T follicular helper cell (primary cell): ENCODE measurements around the gene DALRD3.

Source experiments
- DNase-seq: peaks from one replicate; pipeline ENCODE4 v3.0.0-alpha.2; 2020; ENCODE audit warnings: low read depth

Gene DALRD3

DNA sequence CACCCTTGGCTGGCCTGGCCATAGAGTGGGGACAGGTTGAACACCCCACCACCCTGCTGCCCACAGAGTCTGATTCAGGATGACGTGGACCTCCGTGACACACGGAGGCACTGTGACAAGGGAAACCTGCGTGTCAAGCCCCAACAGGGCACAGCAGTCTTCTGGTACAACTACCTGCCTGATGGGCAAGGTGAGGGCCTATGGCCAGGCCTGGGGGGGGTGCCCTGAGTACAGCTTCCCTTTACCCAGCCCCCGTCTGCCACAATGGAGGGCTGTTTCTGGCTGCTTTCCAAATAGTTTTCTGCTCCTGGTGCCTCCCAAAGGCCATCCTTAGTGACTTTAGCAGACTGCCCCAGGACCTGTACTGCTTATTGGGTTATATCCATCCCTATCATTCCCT is 12.4 kb downstream of the DALRD3 start:
- no peak for DNase-seq

DNA sequence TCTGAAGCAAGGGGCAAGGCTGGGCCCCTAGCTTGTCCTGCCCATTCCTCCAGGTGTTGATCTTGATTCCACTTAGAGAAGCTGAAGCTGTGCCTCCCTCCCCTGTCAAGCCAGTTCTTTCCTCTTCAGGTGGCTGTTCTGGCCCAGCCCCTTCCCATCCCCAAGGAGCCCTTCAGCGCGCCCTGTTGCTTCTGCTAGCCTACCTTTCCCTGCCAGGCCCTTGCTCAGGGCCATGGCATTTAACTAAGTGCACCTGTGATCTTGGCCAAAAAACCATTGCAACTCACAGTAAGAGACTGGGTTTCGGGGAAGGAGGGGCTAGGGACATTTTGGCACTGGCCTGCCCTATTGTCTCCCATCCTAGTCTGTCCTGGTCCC is 13.1 kb downstream of the DALRD3 start:
- DNase-seq: no peak

DNA sequence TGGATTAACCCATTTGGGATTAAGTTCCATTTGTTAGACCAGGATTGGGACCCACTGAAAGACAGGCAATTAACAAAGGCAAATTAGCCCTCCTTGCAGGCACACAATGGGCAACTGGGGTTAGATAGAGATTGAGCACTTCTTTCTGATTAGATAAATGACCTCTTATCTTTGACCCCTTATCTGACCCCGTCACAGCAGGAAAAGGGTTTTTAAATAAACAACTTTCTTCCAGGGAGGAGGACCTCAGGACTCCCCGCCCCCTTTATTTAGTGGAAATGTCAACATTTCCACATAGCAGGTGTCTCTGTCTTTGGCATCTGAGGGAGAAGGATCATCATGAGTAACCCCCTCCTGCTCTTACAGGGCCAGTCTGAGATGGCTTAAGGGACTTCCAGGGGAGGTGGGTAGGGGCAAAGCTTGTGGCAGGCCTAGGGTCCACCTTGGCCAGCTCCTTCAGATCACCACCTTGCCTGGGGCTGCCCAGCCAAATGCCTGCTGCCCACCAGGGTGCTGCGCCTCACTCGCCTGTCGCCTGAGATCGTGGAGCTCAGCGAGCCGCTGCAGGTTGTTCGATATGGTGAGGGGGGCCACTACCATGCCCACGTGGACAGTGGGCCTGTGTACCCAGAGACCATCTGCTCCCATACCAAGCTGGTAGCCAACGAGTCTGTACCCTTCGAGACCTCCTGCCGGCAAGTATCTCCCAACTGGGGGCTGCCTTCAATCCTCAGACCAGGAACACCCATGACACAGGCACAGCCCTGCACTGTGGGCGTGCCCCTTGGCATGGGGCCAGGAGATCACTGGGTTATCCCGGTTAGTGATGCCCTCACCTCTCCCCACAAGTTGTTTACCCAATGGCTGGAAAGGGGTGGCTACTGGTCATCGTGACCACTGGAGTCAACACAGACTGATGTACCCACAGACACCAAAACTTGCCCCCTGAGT is 13.8 kb downstream of the DALRD3 start:
- no peak for DNase-seq

DNA sequence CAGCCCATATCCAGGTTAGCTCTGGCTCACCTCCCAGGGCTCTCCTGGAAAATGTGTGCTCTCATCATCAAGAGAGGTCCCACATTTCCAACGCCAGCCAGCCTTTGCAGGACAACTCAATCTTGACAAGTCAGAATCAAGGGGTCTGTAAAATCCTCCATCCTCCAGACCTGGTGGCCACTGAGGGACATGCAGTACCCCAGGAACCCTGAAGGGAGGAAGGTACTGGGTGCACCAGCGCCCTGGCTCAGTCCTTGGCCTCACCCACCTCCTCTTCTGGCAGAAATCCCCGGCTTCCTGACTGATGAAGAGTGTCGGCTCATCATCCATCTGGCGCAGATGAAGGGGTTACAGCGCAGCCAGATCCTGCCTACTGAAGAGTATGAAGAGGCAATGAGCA is 17.2 kb downstream of the DALRD3 start:
- DNase-seq: no peak

DNA sequence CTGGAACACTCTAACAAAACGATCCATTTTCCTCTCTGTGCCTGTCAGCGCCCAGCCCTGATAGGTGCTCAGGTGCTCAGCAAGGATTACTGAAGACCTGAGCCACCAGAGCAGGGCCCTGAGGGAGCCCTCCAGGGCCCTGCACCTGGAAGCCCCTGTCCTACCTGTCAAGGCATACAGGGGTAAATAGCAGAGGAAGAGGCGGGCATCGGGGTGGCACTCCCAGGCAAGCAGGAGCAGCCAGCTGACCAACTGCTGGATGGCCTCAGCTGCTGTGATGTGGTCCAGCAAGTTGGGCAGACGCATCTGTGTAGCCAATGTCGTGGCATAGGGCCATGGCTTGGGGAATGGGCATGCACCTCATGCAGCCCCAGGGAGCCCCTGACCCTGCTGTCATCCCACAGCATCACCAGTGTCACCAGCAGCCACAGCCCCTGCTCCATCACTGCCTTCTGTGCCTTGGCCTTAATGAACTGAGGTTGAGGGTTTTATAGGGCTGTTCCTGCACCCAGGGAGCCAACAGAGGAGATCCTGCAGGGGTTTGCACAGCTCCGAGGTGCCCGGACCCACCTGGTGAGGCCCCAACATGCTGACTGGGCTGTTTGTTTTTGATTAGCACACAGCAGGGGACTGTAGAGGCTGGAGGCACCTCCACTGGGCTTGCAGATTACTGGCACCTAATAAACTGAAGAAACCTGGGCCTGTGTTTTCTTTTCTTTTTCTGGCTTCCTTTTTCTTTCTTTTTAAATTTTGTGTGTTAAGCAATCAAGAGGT is 19.1 kb downstream of the DALRD3 start:
- DNase-seq: no peak

DNA sequence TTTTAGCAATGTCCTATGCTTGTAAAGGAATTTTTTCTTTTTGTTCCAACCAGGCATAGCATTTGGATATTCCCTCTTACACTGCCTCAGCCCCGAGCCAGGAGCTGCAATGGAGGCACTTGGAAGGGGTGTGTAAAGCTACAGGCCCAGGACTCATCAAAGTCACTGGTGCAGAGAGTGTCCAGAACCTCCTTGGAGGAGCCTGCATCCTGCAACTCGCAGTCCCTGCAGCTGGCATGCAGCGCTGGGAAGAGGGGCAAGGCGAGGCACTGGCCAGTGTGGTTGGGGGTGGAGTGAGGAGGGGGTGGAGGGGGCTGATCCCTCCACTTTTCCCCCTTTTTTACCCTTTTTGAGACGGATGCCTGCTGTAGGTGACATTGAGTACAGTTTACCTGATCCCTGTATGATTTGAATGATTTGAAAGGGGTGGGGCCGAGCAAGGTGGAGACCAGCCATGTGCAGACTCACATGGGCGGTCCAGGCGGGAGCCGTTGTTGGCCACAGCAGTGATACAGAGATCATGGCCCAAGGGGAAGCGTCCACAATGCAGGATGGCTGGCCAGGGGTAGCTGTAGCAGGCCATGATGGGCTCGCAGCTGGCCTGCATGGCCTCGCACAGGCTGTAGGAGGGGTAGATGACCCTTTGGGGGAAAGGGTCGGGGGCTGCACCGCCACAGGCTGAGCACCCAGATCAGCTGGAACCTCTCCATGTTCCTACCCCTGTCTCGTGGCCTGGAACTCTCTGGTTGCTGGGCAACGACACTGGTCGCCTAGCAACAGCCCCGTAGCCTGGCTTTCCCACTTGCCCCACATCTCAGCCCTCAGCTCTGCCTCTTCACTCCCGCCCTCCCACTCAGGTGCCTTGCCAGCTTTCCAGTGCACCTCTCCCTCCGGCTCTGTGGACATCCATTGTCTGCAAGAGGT is 20.4 kb downstream of the DALRD3 start:
- DNase-seq: no peak

DNA sequence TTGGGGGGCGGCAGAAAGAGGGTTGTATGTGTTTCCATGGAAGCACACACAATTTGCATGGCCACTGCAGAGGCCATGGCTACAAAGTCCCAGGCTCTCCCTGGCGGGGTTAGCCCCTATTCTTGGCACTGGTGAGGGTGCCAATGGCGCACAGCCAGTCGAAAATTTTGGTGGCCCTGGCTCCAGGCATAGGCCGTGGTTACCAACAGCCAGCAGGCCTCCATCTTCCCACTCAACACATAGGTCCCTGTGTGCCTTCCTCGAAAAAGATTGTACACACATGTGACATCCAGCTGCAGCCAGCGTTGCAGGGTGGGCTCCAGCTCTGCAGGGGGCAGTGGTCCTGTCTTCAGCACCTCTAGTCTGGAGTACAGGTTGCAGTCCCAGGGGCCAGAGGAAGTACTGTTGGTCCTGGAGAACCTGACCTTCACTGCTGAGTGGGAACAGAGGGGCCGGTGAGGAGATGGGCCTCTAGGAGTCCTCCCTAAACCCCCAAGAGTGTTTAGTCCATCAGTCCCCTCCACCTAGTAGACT is 21.2 kb downstream of the DALRD3 start:
- no peak for DNase-seq

DNA sequence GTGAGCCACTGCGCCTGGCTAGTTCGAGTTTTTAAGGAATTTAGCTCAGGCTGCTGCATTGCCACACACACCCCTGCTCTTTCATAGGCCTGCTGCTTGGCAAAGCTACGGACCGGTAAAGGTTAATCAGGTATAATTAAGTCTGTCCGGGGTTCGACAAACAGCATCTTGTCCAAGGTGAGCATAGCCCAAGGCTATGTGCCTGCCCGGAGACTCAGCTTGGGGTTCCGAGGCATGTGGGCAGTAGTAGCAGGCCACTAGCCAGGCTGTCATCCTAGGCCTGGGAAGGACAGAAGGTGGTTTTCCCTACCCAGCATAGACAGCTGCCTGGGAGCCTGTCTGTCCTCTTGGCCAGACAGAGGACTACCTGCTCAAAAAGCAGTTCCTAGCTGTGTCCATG is 21.7 kb downstream of the DALRD3 start:
- DNase-seq: no peak

DNA sequence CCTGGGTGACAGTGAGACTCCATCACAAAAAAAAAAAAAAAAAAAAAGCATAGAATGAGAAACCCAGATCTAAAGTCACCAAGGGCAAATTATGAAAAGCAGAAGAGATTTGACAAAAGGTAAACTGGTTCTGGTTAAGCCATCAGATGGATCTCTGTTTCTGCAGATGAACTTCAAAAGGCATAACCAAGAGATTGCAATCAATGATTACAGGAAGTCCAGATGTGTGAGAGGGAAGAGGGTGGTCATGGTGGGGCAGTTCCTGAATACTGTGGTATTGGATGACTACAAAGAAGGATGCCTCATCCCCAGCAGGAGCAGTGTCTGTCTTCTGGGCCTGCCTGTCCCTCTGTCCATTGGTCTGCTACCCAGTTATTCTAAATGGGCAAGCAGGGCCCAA is 24.5 kb downstream of the DALRD3 start:
- no peak for DNase-seq

DNA sequence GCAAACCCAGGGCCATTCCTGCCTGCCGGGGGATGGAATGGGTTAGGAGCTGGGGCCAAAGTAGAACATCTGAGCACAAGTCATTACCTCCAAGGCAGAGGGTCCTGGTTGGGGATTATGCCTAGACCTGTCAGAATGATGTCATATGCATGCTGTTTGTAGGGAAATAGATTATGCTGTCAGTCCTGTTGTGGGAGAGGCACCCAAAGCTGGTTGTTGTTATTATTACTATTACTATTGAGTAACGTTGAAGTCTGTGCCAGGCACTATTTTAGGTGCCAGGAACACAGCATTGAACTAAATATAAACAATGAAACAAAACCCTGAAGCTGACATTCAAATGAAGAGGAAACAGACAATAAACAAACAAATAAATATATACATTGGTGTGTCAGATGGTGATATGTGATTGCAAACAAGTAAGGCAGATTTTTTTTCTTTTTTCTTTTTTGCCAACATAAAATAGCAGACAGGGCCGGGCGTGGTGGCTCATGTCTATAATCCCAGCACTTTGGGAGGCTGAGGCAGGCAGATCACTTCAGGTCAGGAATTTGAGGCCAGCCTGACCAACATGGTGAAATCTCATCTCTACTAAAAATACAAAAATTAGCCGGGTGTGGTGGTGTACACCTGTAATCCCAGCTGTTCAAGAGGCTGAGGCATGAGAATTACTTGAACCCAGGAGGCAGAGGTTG is 26.4 kb downstream of the DALRD3 start:
- no peak for DNase-seq

DNA sequence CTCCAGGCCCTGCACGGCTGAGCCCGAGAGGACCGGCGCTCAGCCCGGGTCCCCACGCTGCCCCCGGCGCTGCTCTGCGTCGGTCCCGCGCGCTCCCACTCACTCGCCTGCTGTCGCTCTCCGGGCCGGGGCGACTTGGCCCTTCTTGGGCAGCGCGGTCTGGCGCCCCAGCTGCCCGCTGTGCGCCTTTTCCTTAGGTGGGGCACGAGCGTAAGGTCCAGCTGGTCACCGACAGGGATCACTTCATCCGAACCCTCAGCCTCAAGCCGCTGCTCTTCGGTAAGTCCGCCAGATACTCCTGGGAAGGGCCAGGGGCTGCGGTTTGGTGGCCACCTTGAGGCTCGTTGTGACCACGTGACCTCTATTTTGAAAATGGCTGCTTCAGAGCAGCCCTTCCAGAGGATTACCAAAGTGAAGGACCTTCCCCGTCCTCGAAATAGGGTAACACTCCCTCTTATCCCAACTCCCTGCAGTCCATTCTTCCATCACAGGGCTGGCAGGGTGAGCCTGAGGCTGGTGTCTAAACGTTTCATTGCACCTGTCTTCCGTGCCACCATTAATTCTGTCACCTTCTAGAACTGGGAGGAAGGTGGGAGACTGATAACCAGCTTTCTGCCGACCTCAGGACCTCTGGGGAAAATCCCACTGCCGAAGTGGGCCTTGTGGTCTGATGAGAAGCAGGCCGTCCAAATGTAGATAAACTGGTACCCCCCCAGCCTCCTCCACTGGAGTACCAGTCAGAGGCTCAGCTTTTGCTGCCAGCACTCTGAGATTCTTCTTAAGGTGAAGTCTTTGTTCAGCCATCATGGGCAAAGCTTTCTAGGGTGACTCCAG is 27.5 kb downstream of the DALRD3 start:
- DNase-seq: peak; percentile 17

DNA sequence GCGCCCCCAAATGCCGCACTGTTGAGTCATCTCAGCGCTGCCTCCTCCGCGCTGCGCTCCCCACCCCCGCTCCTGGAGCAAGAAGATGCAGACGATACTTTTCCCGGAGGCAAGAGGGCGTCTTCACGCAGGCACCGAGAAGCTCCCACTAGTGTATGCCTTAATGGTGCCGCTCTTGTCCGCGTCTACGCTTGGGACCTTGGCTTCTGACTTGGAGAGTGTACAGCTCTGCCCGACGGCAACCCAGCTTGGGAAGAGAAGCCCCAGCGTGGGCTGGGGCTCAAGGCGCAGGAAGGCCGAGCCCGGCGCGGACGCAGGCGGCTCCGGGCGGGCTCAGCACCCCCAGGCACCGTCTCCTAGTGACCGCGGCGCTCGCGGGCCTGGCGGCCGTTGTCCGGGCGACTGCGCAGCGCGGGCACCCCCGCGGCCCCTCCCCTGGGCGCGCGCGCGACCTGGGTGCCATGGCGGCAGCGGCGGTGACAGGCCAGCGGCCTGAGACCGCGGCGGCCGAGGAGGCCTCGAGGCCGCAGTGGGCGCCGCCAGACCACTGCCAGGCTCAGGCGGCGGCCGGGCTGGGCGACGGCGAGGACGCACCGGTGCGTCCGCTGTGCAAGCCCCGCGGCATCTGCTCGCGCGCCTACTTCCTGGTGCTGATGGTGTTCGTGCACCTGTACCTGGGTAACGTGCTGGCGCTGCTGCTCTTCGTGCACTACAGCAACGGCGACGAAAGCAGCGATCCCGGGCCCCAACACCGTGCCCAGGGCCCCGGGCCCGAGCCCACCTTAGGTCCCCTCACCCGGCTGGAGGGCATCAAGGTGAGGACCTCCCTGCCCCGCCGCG is 28.4 kb downstream of the DALRD3 start, which contains the start of gene P4HTM:
P4HTM (plus strand) TSS at position 446 of the 840 bp plus-strand sequence; CDS start at position 462, 16 bp downstream.
- DNase-seq: peak; percentile 70

DNA sequence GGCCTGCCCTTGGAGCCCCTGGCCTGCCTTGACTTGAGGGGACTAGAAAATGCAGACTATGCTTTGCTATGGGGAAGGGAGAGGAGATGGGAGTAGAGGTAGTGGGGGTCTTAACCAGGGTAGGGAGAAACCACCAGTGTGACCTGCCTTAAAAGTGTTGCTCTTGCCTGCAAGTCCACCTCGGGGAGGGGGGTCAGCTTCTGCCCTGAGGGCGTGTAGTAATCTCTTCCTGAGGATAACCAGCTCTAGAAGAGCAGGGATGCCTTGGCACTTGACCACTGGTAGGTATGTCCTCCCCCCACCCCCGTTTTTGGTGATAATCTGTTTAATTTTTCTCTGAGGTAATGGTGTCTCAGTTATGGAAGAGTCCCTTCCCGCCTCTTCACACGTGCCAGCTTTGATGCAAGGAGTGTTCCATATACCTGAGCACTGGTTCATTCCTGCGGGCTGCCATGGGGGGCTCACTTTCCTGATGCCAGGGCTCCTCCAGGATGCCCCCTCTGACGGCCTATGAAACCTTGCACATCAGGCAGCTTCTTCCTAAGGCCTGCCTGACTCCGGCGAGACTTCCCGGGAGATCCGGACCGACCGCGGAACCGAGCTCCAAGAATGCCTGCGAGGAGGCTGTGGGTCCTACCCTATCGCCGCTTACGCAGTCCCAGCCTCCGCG is 29.1 kb downstream of the DALRD3 start:
- DNase-seq: no peak

DNA sequence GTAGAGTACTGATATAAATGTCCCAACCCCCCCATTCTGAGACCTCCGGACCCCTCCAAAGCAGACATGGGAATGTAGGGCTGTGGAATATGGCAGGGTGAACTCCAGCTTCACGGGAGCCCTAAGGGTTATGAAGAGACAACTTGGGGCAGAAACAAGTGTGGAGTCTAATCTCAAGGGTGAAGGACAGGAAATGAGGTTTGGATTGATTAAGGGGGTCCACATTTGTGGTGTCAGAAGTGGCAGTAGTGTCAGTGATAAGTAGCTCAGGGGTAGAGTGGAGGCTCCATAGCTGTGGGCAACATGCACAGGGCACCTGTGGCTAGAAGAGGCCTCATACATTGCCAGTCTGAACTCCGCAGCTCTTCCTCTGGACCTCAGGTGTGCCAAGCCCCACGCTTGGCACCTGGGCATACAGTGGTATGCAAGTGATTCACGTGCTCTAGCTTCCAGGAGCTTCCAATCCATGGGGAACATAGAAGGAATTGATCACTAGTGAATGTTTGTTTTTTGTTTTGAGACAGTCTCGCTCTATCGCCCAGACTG is 32.5 kb downstream of the DALRD3 start:
- no peak for DNase-seq

DNA sequence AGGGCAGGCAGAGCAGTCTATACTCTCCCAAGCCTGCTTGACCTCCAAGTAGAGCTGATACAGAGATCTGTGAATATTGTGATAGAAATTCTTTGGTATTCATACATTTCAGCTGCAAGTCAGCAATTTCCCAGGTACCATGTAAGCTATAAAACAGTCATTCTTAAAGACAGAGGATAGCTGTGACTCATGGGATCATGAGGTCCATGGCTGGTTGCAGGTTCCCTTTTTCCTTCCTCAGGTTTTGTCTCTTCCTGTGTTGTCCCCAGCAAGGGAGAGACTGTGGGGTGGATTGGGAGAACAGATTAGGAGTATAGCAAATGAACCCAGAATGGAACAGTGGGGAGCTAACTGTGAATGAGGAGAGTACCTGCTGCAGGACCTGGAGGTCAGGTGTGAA is 33.7 kb downstream of the DALRD3 start:
- DNase-seq: no peak

DNA sequence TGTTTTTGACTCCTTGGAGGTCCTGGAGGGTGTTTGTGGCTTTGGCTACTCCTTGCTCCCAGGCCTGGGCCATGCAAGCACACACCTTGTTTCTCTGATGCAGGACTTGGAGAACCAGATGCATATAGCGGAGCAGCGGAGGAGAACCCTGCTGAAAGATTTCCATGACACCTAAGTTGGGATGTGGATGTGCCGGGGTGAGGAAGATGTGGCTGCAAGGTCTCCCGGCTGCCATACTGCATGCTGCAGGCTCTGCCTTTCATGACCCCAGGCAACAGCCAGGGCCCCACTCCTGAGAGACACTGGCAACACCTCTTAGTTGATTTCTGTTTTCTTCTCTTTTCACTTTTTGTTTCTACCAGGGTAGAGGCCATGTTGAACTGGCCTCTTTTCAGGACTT is 35.3 kb downstream of the DALRD3 start:
- DNase-seq: no peak

DNA sequence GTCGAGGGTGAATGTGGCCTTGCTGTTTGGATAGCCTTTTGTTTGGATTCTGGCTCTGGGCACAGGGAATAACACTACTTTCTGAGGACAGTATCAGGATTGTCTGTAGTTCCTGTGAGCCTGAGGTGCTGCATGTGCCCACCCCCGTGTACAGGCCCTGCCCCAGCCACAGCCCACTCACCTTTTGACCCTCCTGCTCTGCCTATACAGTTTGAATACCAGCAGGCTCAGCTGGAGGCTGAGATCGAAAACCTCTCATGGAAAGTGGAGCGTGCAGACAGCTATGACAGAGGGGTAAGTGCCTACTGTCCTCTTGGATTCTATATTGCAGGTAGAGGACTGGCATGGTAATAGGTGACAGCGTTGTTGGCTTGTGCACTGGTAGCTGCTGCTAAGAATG is 35.7 kb downstream of the DALRD3 start:
- no peak for DNase-seq

DNA sequence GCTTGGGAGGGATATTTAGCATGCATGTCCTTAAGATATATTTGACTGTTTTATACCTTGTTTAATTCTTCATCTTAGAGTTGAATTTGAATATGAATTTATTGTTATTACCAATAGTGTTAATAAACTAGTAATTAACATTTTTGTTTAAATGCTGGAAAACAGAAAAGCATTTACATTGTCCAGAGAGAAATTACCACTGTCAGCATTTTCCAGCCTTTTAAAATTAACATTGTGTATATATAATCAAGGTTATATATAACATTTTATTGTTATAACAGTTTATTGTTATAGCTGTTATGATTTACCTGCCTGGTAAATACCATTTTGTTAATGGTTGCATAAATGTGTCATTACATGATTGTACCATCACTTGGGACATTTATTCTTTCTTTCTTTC is 36.4 kb downstream of the DALRD3 start:
- no peak for DNase-seq
